ENCODE data around the gene CACNB1. TPM values are rescaled to one million over a fixed set of nuclear protein-coding genes. Genes with fewer than 3 reads are reported as not detected.

Gene CACNB1
- polyA plus RNA-seq (2013, experiment 1 of 2): 4.7 TPM
- 6.3 TPM for polyA plus RNA-seq (2013, experiment 2 of 2)

GRCh38 chr17:39197380-39198185, at the start of gene CACNB1:
Gene CACNB1 (minus strand): TSS chr17:39197669. CDS start chr17:39197495, 174 bp downstream.
- under 1% methylated on average over 54 of the region's 55 CpGs for WGBS
- peak within 1 kb of the TSS; percentile 70 for H3K27ac ChIP-seq (ENCODE audit: low read depth, low read length)
- H3K9me3 ChIP-seq (ENCODE audit: insufficient read depth, low read depth, low read length): no peaks in the 10 kb centered on the region
- H3K27me3 ChIP-seq (ENCODE audit: insufficient read depth, low read length): no peaks in the 10 kb centered on the region
- H3K4me3 ChIP-seq (ENCODE audit: low read length): peak within 1 kb of the TSS; percentile 79
- peaks cover 36% of the 10 kb centered on the region for H3K36me3 ChIP-seq (ENCODE audit: insufficient read depth, low read length)
- peak within 1 kb of the TSS; percentile 48; the same call in 1 of the 2 replicates for H3K9ac ChIP-seq (ENCODE audit: low read depth, low read length)
- H3K4me1 ChIP-seq (ENCODE audit: insufficient read depth, low read length): peaks cover 24% of the 10 kb centered on the region

GRCh38 chr17:39246274-39246673, 48.8 kb upstream of the CACNB1 start:
- WGBS: 87% methylated on average over 2 of the region's 3 CpGs
- Histone ChIP-seq H3K4me3 (ENCODE audit: low read length) (no peak overlapping the region), H3K4me1 (ENCODE audit: insufficient read depth, low read length) (peaks cover 4% of the 10 kb centered on the region; the same call in 1 of the 2 replicates), H3K9ac (ENCODE audit: low read depth, low read length) (no peak overlapping the region), H3K36me3 (ENCODE audit: insufficient read depth, low read length) (no peaks in the 10 kb centered on the region), H3K27me3 (ENCODE audit: insufficient read depth, low read length) (no peaks in the 10 kb centered on the region), H3K9me3 (ENCODE audit: insufficient read depth, low read depth, low read length) (no peaks in the 10 kb centered on the region), H3K27ac (ENCODE audit: low read depth, low read length) (no peak overlapping the region)

- Histone ChIP-seq H3K9ac (ENCODE audit: low read depth, low read length) (no peak overlapping the region), H3K4me1 (ENCODE audit: insufficient read depth, low read length) (peaks cover 4% of the 10 kb centered on the region; the same call in 1 of the 2 replicates), H3K9me3 (ENCODE audit: insufficient read depth, low read depth, low read length) (no peaks in the 10 kb centered on the region), H3K36me3 (ENCODE audit: insufficient read depth, low read length) (no peaks in the 10 kb centered on the region), H3K4me3 (ENCODE audit: low read length) (no peak overlapping the region), H3K27me3 (ENCODE audit: insufficient read depth, low read length) (no peaks in the 10 kb centered on the region), H3K27ac (ENCODE audit: low read depth, low read length) (no peak overlapping the region)
- 49% methylated on average over 6 of the region's 6 CpGs for WGBS
Measured at GRCh38 chr17:39244600-39245570, 47.4 kb upstream of the CACNB1 start.

GRCh38 chr17:39244016-39244599, 46.6 kb upstream of the CACNB1 start:
- Histone ChIP-seq H3K9me3 (ENCODE audit: insufficient read depth, low read depth, low read length) (no peaks in the 10 kb centered on the region), H3K4me3 (ENCODE audit: low read length) (no peak overlapping the region), H3K9ac (ENCODE audit: low read depth, low read length) (no peak overlapping the region), H3K27me3 (ENCODE audit: insufficient read depth, low read length) (no peaks in the 10 kb centered on the region), H3K4me1 (ENCODE audit: insufficient read depth, low read length) (peaks cover 4% of the 10 kb centered on the region; the same call in 1 of the 2 replicates), H3K27ac (ENCODE audit: low read depth, low read length) (no peak overlapping the region), H3K36me3 (ENCODE audit: insufficient read depth, low read length) (no peaks in the 10 kb centered on the region)
- 60% methylated on average over 11 of the region's 11 CpGs for WGBS

GRCh38 chr17:39243155-39243554, 45.7 kb upstream of the CACNB1 start:
- no peak overlapping the region for H3K9ac ChIP-seq (ENCODE audit: low read depth, low read length)
- 91% methylated on average over 8 of the region's 8 CpGs for WGBS
- H3K4me3 ChIP-seq (ENCODE audit: low read length): no peak overlapping the region
- H3K27ac ChIP-seq (ENCODE audit: low read depth, low read length): no peak overlapping the region
- H3K9me3 ChIP-seq (ENCODE audit: insufficient read depth, low read depth, low read length): no peaks in the 10 kb centered on the region
- peaks cover 4% of the 10 kb centered on the region; the same call in 1 of the 2 replicates for H3K4me1 ChIP-seq (ENCODE audit: insufficient read depth, low read length)
- no peaks in the 10 kb centered on the region for H3K36me3 ChIP-seq (ENCODE audit: insufficient read depth, low read length)
- no peaks in the 10 kb centered on the region for H3K27me3 ChIP-seq (ENCODE audit: insufficient read depth, low read length)

- no peaks in the 10 kb centered on the region for H3K9me3 ChIP-seq (ENCODE audit: insufficient read depth, low read depth, low read length)
- no peaks in the 10 kb centered on the region for H3K4me1 ChIP-seq (ENCODE audit: insufficient read depth, low read length)
- H3K4me3 ChIP-seq (ENCODE audit: low read length): no peak overlapping the region
- no peak overlapping the region for H3K9ac ChIP-seq (ENCODE audit: low read depth, low read length)
- H3K36me3 ChIP-seq (ENCODE audit: insufficient read depth, low read length): no peaks in the 10 kb centered on the region
- 94% methylated on average over 5 of the region's 5 CpGs for WGBS
- H3K27ac ChIP-seq (ENCODE audit: low read depth, low read length): no peak overlapping the region
- H3K27me3 ChIP-seq (ENCODE audit: insufficient read depth, low read length): no peaks in the 10 kb centered on the region
Measured at GRCh38 chr17:39240631-39241030, 43.2 kb upstream of the CACNB1 start.

GRCh38 chr17:39239640-39240314, 42.3 kb upstream of the CACNB1 start:
- no peak overlapping the region for H3K4me3 ChIP-seq (ENCODE audit: low read length)
- no peaks in the 10 kb centered on the region for H3K4me1 ChIP-seq (ENCODE audit: insufficient read depth, low read length)
- no peaks in the 10 kb centered on the region for H3K9me3 ChIP-seq (ENCODE audit: insufficient read depth, low read depth, low read length)
- no peaks in the 10 kb centered on the region for H3K27me3 ChIP-seq (ENCODE audit: insufficient read depth, low read length)
- 39% methylated on average over 16 of the region's 16 CpGs for WGBS
- no peaks in the 10 kb centered on the region for H3K36me3 ChIP-seq (ENCODE audit: insufficient read depth, low read length)
- no peak overlapping the region for H3K27ac ChIP-seq (ENCODE audit: low read depth, low read length)
- no peak overlapping the region for H3K9ac ChIP-seq (ENCODE audit: low read depth, low read length)

- Histone ChIP-seq H3K9ac (ENCODE audit: low read depth, low read length) (no peak overlapping the region), H3K27me3 (ENCODE audit: insufficient read depth, low read length) (no peaks in the 10 kb centered on the region), H3K4me1 (ENCODE audit: insufficient read depth, low read length) (no peaks in the 10 kb centered on the region), H3K9me3 (ENCODE audit: insufficient read depth, low read depth, low read length) (no peaks in the 10 kb centered on the region), H3K27ac (ENCODE audit: low read depth, low read length) (no peak overlapping the region), H3K36me3 (ENCODE audit: insufficient read depth, low read length) (no peaks in the 10 kb centered on the region), H3K4me3 (ENCODE audit: low read length) (no peak overlapping the region)
- 85% methylated on average over 15 of the region's 15 CpGs for WGBS
Measured at GRCh38 chr17:39238311-39238972, 41.0 kb upstream of the CACNB1 start.

GRCh38 chr17:39237586-39237985, 40.1 kb upstream of the CACNB1 start:
- Histone ChIP-seq H3K27me3 (ENCODE audit: insufficient read depth, low read length) (no peaks in the 10 kb centered on the region), H3K9me3 (ENCODE audit: insufficient read depth, low read depth, low read length) (no peaks in the 10 kb centered on the region), H3K36me3 (ENCODE audit: insufficient read depth, low read length) (no peaks in the 10 kb centered on the region), H3K9ac (ENCODE audit: low read depth, low read length) (no peak overlapping the region), H3K4me1 (ENCODE audit: insufficient read depth, low read length) (no peaks in the 10 kb centered on the region), H3K27ac (ENCODE audit: low read depth, low read length) (no peak overlapping the region), H3K4me3 (ENCODE audit: low read length) (no peak overlapping the region)
- WGBS: 85% methylated on average over 7 of the region's 7 CpGs

- Histone ChIP-seq H3K27ac (ENCODE audit: low read depth, low read length) (no peak overlapping the region), H3K4me1 (ENCODE audit: insufficient read depth, low read length) (no peaks in the 10 kb centered on the region), H3K9ac (ENCODE audit: low read depth, low read length) (no peak overlapping the region), H3K27me3 (ENCODE audit: insufficient read depth, low read length) (no peaks in the 10 kb centered on the region), H3K4me3 (ENCODE audit: low read length) (no peak overlapping the region), H3K36me3 (ENCODE audit: insufficient read depth, low read length) (no peaks in the 10 kb centered on the region), H3K9me3 (ENCODE audit: insufficient read depth, low read depth, low read length) (no peaks in the 10 kb centered on the region)
- WGBS: 92% methylated on average over 6 of the region's 6 CpGs
Measured at GRCh38 chr17:39236981-39237441, 39.5 kb upstream of the CACNB1 start.
